GM19351 (cell line): ENCODE data around the gene AMBRA1.
"Not testable (repeated sequence)": the region's sequence is repeated elsewhere in the genome, so short reads cannot be mapped to it uniquely, and the experiment has no call there.

Experiments used
- ATAC-seq: cut with Tn5 transposase; IDR thresholded peaks from one replicate; pipeline ENCODE4 v1.9.1; 2021; ENCODE audit warnings: mild to moderate bottlenecking, moderate library complexity; ENCODE audit not compliant: unreplicated experiment

AMBRA1 gene

DNA sequence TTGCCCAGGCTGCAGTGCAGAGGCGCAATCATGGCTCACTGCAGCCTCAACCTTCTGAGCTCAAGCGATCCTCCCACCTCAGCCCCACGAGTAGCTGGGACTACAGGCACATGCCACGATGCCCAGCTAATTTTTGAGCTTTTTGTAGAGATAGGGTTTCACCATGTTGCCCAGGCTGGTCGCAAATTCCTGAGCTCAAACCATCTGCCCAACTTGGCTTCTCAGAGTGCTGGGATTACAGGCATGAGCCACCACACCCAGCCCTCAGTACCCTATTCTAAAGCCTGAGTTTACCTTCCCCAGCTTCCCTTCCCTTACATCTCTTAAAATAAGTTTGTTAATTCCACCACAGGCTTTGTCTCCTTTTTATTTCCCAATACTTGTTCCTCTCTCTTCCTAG, 59.1 kb downstream of the AMBRA1 start:
- no peak for ATAC-seq

DNA sequence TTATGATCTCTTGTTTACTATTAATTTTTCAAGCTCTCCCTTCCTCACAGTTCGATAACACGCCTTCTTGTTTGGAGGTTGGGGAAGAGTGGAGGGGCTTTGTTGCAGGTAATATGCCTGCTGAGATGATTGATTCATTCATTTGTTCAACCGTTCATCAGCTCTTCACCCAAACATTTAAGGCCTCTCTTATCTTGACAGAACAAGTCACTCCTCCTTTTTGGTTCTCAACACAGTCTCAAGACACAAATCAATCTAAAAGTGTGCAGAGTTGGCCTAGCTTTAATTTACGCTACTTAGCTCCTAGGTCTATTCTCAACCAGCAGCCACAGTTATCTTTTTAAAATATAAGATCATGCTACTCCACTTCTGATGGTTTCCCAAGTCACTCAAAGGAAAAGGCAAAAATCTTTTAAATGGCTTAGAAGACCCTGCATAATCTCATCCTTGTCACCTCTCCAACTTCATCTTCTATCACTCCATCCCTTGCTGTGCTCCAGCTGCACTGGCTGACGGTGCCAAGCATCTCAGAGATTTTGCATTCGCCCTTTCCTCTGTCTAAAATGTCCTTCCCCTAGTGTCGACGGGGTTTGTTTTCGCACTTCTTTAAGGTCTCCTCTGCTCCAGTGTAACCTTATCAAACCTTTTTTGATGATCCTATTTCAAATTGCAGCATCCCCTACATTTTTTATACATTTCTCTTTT, 60.3 kb downstream of the AMBRA1 start:
- no peak for ATAC-seq

DNA sequence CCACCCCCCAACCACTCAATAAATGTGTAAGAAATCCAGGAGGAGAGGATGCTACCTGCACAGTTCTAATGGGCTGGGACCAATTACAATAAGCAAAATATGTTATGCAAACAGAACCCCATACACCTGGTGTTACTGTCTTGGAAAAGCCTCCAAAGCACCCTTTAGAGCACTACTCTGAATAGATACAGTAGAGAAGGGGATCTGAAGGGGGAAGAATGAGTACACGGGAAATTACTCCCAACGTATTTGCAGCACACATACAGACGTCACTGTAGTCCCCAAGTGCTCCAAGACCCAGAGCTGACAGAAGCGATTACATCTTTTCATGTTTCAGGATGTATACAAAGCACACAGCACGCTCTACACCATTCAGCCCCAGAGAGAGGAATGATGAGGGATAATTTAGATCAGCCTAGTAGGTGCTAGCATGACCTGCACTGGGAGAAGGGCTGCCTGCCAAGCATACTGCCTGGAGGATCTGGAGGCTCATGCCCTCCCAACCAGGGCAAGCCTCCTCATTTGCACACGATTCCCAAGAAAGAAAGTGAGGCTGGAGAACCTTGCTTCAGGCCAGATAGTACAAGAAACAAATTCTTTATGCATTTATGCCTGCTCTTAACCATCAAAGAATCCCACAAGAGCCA, 63.8 kb downstream of the AMBRA1 start:
- ATAC-seq: no peak

DNA sequence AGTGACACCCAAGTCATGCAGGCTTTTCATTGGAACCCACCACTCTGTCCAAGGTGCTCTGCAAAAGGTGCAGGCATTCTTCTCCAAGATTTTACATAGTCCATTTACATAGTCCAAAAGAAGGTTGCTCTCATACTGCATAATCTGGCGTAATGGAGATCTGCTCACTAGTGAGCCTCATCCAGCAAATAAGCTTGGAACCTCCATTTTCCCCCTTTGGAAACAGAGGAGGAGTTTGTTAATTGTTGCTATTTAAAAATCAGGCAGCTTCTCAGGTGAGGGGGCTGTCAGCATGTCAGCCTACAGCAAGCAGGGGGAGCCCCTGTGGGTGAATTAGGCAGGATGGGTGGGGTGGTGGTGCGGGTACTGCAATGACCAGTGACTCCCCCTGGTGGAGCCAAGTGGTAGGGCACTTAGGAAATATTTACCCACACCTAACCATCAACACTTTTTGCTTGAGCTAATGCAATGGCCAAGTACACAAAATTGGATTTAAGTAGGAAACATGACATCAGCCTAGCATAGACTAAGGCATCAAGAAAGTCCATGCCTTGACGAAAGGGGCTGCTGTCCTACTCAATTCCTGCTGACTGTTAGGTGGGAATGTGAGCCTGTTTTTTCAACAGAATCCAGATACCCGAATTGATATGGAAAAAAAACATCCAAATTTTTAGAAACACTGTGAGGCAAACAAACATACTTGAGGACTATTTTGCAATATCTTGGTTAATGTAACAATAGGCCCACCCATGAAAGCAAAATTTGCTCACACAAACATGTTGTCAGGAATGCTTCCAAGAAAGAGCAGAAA, 64.5 kb downstream of the AMBRA1 start:
- peak; percentile 82 for ATAC-seq

DNA sequence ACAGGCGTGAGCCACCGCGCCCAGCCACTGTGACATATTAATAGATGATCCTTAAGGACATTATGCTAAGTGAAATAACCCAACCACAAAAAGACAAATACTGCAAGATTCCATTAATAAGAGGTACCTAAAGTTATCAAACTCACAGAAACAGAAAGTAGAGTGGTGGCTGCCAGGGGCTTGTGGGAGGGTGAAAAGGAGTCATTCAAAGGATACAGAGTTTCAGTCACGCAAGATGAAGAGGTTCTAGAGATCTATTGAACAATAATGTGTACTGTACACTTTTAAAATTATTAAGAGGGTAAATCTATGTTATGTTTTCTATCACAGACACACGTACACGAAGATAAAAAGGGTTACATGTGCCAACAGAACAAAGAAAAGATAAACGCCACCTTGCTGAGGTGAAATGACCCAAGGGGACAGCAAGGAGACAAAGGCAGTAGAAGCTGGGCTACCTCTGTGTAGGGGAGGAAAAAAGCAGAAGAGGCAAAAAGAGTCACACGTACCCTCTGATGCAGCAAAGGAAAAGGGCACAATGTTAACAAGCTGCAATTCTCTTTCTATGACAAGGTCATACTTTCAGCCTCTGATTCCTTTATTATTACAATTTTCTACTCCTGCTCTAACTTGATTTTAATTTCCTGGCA, 65.3 kb downstream of the AMBRA1 start:
- ATAC-seq: no peak

DNA sequence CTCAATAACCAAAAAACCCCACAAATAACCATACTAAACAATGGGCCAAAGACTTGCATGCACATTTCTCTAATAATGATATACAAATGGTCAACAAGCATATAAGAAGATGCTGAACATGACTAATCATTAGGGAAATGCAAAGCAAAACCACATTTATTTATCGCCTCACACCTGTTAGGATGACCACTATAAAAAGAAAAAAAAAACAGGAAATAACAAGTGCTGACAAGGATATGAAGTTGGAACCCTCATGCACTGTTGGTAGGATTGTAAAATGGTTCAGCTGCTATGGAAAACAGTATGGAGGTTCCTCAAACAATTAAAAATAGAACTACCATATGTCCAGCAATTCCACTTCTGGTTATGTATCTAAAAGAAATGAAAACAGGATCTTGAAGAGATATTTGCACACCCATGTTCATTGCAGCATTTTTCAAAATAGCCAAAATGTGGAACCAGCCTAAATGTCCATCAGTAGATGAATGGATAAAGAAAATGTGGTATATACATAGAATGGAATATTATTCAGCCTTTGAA, 66.2 kb downstream of the AMBRA1 start:
- no peak for ATAC-seq

DNA sequence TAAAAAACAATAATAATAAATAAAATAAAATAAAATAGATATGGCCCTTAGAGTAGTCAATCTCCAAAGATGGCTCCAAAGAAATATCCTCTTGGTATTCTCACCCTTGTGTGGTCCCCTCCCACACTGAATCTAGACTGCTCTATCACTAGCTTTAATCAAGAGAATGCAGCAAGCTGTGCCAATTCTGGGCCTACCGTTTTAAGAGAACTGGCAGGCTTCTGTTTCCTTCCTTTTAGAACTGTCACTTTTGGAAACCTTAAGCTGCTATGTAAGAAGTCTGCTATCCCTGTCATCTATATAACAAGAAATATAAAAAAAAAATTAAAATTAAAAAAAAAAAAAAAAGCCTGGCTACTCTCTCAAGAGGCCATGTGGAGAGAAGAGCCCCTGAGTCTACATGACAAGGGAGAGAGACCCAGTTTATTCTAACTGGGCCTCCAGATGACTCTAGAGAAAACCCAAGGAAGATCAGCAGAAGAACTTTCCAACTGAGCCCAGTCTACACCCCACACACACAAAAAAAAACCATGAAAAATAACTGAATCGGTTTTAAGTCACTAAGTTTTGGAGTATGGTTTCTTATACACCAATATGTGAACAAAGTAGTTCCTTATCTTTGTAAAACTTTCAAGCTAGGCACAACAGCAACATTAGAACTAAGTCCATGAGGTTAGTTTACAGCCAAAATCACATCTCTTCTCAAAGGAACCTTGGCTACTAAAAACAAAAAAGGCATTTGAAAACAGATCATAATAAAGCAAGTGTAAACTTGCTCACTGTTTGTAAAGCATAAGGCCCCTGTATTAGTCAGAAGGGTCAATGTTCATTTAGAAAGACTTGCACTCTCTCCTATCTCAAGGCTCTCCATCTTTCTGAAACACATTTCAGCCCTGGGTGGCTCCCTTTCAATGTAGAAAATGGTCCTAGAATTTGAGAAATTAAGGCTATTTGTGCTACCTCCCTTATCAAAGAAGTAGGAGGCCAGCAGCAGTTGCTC, 67.3 kb downstream of the AMBRA1 start:
- ATAC-seq: no peak

DNA sequence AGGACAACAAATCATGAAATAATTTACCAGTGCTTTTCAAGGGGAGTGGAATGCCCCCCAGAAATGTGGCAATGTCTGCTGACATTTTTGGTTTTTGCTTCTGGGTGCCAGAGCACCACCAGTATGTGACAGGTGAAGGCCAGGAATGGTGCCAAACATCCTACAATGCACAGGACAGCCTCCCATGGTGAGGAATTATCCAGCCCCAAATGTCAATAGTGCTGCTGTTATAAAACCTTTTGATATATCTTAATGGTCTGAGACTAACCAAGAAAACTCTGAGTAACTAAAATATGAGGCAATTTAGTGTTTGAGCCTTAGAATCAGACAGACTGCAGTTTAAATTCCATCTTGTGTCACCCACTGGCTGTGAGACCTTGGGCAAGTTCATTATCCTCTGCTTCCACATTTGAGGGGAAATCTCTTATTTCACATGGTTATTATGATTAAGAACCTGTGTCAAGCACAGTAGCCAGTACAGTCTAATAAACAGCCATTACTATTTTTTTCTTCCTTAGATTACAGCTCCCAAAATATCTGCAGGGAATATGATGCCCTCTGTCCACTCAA, 69.5 kb downstream of the AMBRA1 start:
- ATAC-seq: no peak

DNA sequence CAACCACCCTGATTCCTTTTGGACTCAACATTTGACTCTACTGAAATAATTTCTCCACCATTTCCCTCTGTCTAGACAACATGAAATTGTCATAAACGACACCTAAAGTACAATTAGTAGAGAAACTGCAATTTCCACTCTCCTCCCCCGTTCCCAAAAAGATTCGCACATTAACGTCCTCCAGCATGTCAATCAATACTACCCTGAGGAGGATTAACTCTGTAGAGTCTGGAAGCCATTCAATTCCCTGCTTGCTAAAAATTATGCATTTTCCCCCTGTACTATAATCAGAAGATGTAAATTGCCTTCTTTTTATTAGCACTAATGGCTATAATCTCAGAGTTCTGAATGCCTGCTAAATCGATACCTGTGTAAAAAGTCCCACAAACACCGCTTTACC, 70.5 kb downstream of the AMBRA1 start:
- ATAC-seq: no peak

DNA sequence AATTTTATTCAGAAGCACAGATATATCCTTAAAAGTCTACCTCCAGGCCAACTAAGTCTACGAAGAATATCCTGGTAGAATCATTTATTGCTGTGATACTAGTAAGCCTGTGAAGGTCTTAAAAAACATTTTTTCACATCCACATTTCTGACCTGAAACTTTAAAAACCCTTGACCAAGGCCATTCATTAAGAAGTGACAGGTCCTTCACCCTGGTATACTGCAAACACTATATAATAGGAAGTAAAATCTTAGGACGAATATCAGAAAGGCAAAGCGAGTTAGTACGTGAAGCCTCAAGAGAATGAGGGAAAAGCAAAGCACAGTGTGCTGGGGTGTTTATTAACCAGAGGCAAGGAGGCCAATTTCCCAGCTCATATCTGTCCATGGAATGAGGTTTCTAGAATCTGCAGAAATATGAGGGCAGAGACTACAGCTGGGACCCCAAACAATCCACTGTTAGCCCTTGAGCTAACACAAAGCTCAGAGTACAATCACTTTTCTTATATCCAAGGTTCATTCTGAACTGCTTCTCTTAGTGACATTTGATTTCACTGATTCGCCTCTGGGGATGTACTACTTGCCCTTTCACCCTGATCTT, 71.0 kb downstream of the AMBRA1 start:
- ATAC-seq: no peak

DNA sequence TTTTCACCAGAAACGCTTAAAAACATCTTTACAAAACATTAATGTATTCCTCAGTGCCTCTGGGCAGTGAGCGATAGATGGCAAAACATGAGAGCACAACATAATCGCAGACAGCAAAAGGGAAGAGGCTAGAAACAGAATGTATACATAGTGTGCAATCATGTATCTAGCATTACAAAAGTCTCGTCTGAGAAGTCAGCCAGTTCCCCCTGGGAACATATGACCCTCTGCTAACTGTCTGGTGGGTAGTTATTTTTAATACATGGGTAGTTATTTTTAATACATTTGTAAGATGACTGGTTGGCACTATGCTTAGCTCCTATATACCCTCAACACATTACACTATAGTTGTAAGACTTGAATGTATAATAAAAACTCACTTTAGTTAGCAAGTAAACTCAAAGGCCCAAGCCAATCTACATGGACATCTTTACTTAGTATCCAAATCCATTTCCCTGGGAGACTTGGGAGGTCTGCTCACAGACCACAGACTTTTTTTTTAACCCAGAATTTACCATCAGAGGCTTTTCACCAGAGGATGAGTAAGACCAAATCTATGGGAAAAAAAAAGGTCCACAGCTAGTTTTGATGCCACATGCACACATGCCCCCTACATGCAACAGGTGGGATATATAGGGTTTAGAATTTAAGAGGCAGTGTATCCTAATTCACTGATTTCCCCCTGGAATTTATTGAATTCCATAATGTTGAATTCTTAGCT, 71.7 kb downstream of the AMBRA1 start:
- no peak for ATAC-seq

DNA sequence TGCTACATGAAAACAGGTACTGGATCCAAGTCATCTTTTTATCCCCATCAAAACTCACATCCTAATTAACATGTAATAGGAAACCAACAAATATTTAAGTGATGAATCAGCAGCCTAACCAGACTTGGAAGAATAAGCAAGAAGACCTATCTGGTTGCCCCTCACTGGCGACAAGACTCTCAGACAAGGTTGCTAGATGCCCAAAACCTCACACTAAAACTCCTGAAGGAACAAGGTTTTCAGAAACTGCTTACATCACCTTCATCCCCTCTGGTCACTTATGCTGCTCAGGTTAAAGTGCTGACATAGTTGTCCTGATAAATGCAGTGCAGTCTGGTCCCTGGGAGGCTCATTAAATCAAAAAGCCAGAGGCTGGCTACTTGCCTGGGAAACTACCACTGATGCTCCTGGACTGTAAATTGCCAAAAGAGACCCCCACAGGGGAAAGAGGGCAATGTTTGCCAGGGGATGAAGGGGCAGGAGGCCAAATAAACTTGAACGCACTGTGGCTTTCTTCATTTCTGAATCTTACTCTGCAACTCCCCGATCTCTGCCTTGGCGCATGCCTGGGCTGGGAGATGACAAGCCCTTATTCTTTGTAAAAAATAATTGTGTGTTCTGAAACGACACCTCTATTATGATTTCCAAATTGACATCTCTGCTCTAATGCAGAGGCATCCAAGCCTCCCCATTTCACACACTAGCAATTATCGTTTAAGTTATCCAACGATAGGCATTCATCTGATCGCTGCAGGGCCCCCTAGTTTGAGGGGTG, 72.7 kb downstream of the AMBRA1 start:
- no peak for ATAC-seq

DNA sequence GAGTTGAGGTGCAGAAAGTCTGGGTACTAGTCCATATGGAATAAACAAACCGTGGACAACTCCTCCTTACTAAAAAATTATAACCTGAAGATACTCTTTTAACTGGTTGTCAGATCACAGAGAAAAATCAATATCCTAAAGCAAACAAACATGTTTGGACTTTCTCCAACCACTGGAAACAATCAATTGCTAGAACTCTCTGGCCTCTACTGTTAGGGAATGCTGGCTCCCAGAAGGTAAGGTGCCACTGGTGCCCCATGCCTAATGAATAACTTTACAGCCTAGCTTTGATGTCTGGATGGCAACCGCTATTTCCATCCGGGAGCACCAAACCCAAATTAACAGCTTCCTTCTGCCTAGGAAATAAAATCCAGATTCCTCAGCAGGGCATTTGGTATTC, 74.5 kb downstream of the AMBRA1 start:
- no peak for ATAC-seq

DNA sequence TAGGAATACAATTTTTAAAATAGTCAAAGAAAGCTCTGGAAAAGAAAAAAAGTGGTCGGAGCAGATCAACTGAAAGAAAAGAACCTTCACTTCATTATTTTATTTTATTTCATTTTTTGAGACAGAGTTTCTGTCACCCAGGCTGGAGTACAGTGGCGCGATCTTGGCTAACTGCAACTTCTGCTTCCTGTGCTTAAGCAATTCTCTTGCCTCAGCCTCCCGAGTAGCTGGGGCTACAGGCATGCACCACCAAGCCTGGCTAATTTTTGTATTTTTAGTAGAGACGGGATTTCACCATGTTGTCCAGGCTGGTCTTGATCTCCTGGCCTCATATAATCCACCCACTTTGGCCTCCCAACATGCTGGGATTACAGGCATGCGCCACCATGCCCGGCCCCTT, 74.9 kb downstream of the AMBRA1 start:
- ATAC-seq: not testable (repeated sequence)

DNA sequence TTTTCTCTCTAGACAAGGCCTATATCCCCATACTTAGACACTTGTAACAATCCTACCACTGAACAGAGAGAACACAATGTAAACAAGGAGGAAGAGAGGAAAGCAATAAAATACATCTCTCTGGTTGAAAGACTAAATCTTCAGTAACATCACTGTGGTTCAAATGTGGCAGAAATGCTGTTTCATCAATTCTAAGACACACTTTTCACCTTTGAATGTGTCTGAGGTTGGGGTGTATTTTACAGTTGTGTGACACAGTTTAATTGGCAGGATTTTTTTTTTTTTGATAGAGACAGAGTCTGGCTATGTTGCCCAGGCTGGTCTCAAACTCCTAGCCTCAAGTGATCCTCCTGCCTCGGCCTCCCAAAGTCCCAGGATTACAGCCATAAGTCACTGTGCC, 79.5 kb downstream of the AMBRA1 start:
- no peak for ATAC-seq

DNA sequence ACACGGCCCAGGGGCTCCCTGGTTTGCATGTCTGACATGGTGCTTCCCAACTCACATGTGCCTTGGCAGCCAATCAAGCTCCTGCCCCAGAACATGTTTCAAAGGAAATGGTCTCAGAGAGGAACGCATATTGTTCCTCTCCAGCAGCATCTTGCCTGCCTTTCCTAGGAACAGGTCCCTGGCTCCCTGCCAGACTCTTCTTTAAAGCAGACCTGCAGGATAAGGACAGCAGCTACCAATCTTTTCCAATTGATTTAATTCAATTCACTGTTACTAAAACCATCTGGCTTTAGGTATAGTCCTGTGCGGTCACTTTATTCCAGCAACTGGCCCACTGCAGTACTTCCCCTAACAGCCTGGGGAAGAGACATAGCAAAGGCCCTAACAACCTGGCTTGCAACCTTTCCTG, 79.9 kb downstream of the AMBRA1 start:
- ATAC-seq: no peak

DNA sequence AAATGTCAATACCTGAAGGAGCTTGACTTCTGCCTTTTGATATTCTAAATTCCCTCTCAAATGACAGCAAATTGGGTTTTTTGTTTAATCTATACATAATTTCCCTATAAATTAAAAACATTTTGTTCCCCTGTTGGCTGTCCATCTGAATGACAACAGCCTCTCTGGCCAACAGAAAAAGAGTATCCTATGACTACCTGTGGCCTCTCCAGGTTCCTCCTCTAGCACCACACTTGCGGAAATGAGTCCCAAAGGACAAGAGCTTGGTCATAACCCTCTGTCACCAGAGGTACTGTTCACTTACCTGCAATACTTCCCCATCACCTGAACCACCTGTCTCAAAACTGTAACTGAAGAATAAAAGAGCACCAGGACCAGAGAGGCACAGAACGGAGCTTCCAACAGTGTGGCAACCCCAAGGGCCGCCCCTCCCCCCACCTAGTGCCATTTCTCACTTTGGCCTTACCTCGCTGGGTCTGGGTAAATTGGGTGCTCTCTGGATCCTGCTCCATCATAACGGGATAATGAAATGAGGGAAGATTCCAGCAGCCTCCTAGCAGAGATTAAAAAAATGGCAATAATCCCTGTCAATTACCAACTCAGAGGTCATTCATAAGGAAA, 81.5 kb downstream of the AMBRA1 start:
- no peak for ATAC-seq
